Panc1 (cell line): ENCODE data around the gene PDE6A. TPM values are rescaled to one million over a fixed set of nuclear protein-coding genes. Genes with fewer than 3 reads are reported as not detected.

Experiments used
- ATAC-seq: fragments of 200-7000 bp; cut with Tn5 transposase; 2 replicates; pipeline ENCODE4 v1.9.1; 2020; ENCODE audit warnings: mild to moderate bottlenecking, moderate library complexity
- BruUV-seq: library from RNA; stranded (reverse); fragments of 400-500 nt; replicated peaks from 2 replicates; lab custom pipeline; 2021; lab: Mats Ljungman, UMichigan
- CTCF ChIA-PET: fragments of 300-600 bp; sonication (Branson Sonifier 250); formaldehyde crosslinking; loops from one replicate; lab custom pipeline; 2022; ENCODE audit warnings: antibody characterized with exemption; lab: Charles Lee
- POLR2A ChIA-PET: fragments of 300-600 bp; sonication (Branson Sonifier 250); formaldehyde crosslinking; loops from one replicate; lab custom pipeline; 2022; ENCODE audit warnings: antibody characterized with exemption; lab: Charles Lee
- DNase-seq: peaks from one replicate; pipeline ENCODE4 v3.0.0-alpha.2; 2010; ENCODE audit warnings: low read depth, low spot score
- H3K27ac ChIP-seq: 2 replicates; pipeline ENCODE4 v1.5.1; 2011; ENCODE audit warnings: mild to moderate bottlenecking, low read length, inconsistent platforms
- H3K27me3 ChIP-seq: fragments of 200-500 bp; sonication (Bioruptor generic); 2 replicates; pipeline ENCODE4 v1.6.0; 2014; ENCODE audit warnings: low read length, inconsistent platforms; ENCODE audit not compliant: control insufficient read depth, insufficient read depth
- H3K36me3 ChIP-seq: fragments of 200-500 bp; sonication (Bioruptor generic); 2 replicates; pipeline ENCODE4 v1.5.1; 2014; ENCODE audit warnings: inconsistent platforms, mild to moderate bottlenecking, low read length, moderate library complexity; ENCODE audit not compliant: control insufficient read depth, insufficient read depth
- H3K4me1 ChIP-seq: 2 replicates; pipeline ENCODE4 v1.5.1; 2011; ENCODE audit warnings: inconsistent platforms, mild to moderate bottlenecking, low read length, moderate library complexity; ENCODE audit not compliant: control insufficient read depth, insufficient read depth
- H3K4me3 ChIP-seq, 2 experiments: 2 replicates each; pipeline ENCODE4 v1.5.1; 2011 to 2012; ENCODE audit warnings: low read depth in 2 of 2, low read length in 2 of 2, mild to moderate bottlenecking in 2 of 2, inconsistent platforms in 1 of 2, moderate library complexity in 1 of 2
- H3K9me3 ChIP-seq: fragments of 200-500 bp; sonication (Bioruptor generic); 2 replicates; pipeline ENCODE4 v1.5.1; 2014; ENCODE audit warnings: low read depth, mild to moderate bottlenecking, inconsistent platforms, low read length, moderate library complexity; ENCODE audit not compliant: control insufficient read depth, insufficient read depth
- CTCF ChIP-seq: fragments of 450-650 bp; IDR thresholded peaks from 2 replicates; pipeline ENCODE4 v1.5.1; 2017; ENCODE audit warnings: mild to moderate bottlenecking
- POLR2AphosphoS5 ChIP-seq: IDR thresholded peaks from 2 replicates; pipeline ENCODE4 v1.6.1; 2012; ENCODE audit warnings: mild to moderate bottlenecking, low read depth, low read length, moderate library complexity
- REST ChIP-seq, 2 experiments: IDR thresholded peaks; 2 replicates each; pipeline ENCODE4 v1.6.1; 2011 to 2012; ENCODE audit warnings: low read depth in 2 of 2, control low read depth in 1 of 2, low read length in 1 of 2, mild to moderate bottlenecking in 1 of 2, moderate library complexity in 1 of 2; ENCODE audit not compliant: insufficient read depth in 1 of 2
- SIN3A ChIP-seq: IDR thresholded peaks from 2 replicates; pipeline ENCODE4 v1.6.1; 2012; ENCODE audit warnings: low read depth, mild to moderate bottlenecking, low read length, moderate library complexity, borderline replicate concordance; ENCODE audit not compliant: insufficient read depth
- TCF7L2 ChIP-seq: IDR thresholded peaks from 2 replicates; pipeline ENCODE4 v1.6.1; 2011; ENCODE audit warnings: mild to moderate bottlenecking, low read depth, low read length, inconsistent platforms
- in situ Hi-C: cut with HindIII; loops from 2 replicates; pipeline ENCODE4 v1.10.0; 2016; ENCODE audit warnings: low sequenced_read_pairs, low pct_unique_long_range_greater_than_20kb
- intact Hi-C: fragments of 100-400 bp; cut with micrococcal nuclease; formaldehyde crosslinking; loops from one replicate; pipeline ENCODE4 v1.10.0; 2022; ENCODE audit not compliant: unreplicated experiment
- total RNA-seq: library from RNA; stranded (reverse); gene quantifications from one replicate; pipeline ENCODE4 v1.2.1, GENCODE V29; 2021; ENCODE audit not compliant: unreplicated experiment

Gene PDE6A
- total RNA-seq, 1 experiment from 2014 or later: 0.33 TPM

- TSS peak; percentile 99 for BruUV-seq
- ATAC-seq (peak; percentile 21), DNase-seq (peak; percentile 88)
- in situ Hi-C loops: no loop called here
- ChIA-PET CTCF (interaction anchor here (0.6 to 2.2 kb wide), 10 partner anchors 13 to 1293 kb away, joined by 3 to 11 read pairs (median 4); partner anchors contain the start of gene GM2A), POLR2A (interaction anchor here (0.9 to 1.1 kb wide), 2 partner anchors 11 to 20 kb away, joined by 3 to 11 read pairs; no protein-coding TSS in a partner anchor)
- H3K9me3 ChIP-seq: no peaks in the 10 kb centered on the region
- H3K27me3 ChIP-seq: no peaks in the 10 kb centered on the region
- H3K36me3 ChIP-seq: no peaks in the 10 kb centered on the region
- H3K4me3 ChIP-seq: peak overlapping the region; percentile 71 to 83
- peaks cover 56% of the 10 kb centered on the region for H3K4me1 ChIP-seq
- TF ChIP-seq REST (IDR thresholded peaks at IDR 0.05; ENCODE audit: insufficient read depth in 1 of 2, low read depth in 2 of 2, low read length in 1 of 2) (no peak), POLR2AphosphoS5 (no peak; the same call in 1 of the 2 replicates), TCF7L2 (no peak), SIN3A (no peak), CTCF (peak; percentile 88)
- intact Hi-C loops: no loop called here
- peak overlapping the region; percentile 98 for H3K27ac ChIP-seq
These were observed 15.0 kb upstream of the PDE6A start for GRCh38 chr5:149959406-149960236.

- no peak overlapping the region for H3K4me3 ChIP-seq
- in situ Hi-C loops (no loop called here), intact Hi-C loops (no loop called here)
- no peaks in the 10 kb centered on the region for H3K36me3 ChIP-seq
- ATAC-seq (0 out of 2 replicates have a peak, but pooled peaks have one; percentile 8), DNase-seq (no peak)
- peak overlapping the region; percentile 73 for H3K27ac ChIP-seq
- POLR2A ChIA-PET: interaction anchor here (1.4 kb wide), 1 partner anchor 18 kb away, joined by 6 read pairs; no protein-coding TSS in a partner anchor
- peaks cover 68% of the 10 kb centered on the region for H3K4me1 ChIP-seq
- CTCF ChIA-PET: interaction anchor here (0.5 to 2.1 kb wide), 5 partner anchors 22 to 127 kb away, joined by 4 to 12 read pairs (median 5); no protein-coding TSS in a partner anchor
- no peak for TF ChIP-seq REST (IDR thresholded peaks at IDR 0.05; ENCODE audit: insufficient read depth in 1 of 2, low read depth in 2 of 2, low read length in 1 of 2)
- no peak for TF ChIP-seq POLR2AphosphoS5
- TF ChIP-seq TCF7L2: no peak
- TF ChIP-seq CTCF: no peak
- TF ChIP-seq SIN3A: no peak
- BruUV-seq: no TSS peak
- no peaks in the 10 kb centered on the region for H3K9me3 ChIP-seq
- H3K27me3 ChIP-seq: no peaks in the 10 kb centered on the region
These were observed 13.3 kb upstream of the PDE6A start for GRCh38 chr5:149957855-149958254.
